GM23248 (cell line): ENCODE data around the gene ACER3. TPM values are rescaled to one million over a fixed set of nuclear protein-coding genes. Genes with fewer than 3 reads are reported as not detected.

Source experiments
- DNase-seq: peaks from one replicate; pipeline ENCODE4 v3.0.0-alpha.2; 2015
- H2AFZ ChIP-seq: fragments of 200-600 bp; sonication (generic); 2 replicates; pipeline ENCODE4 v1.6.1; 2016; ENCODE audit warnings: antibody characterized with exemption
- H3F3A ChIP-seq: fragments of 200-600 bp; sonication (generic); 2 replicates; pipeline ENCODE4 v1.6.1; 2016; ENCODE audit warnings: mild to moderate bottlenecking, antibody characterized with exemption, mixed run types; ENCODE audit not compliant: insufficient read depth
- H3K27ac ChIP-seq: fragments of 200-600 bp; sonication (generic); 2 replicates; pipeline ENCODE4 v1.5.1; 2016; ENCODE audit warnings: mild to moderate bottlenecking
- H3K27me3 ChIP-seq: fragments of 200-600 bp; sonication (generic); replicated peaks from 2 replicates; pipeline ENCODE4 v1.6.1; 2016; ENCODE audit warnings: mild to moderate bottlenecking; ENCODE audit not compliant: insufficient read depth
- H3K36me3 ChIP-seq: fragments of 200-600 bp; sonication (generic); 2 replicates; pipeline ENCODE4 v1.6.1; 2016; ENCODE audit warnings: low read depth, mild to moderate bottlenecking
- H3K4me1 ChIP-seq: fragments of 200-600 bp; sonication (generic); 2 replicates; pipeline ENCODE4 v1.6.1; 2016; ENCODE audit warnings: mild to moderate bottlenecking; ENCODE audit not compliant: insufficient read depth
- H3K4me2 ChIP-seq: fragments of 200-600 bp; sonication (generic); one replicate; pipeline ENCODE4 v1.6.1; 2016; ENCODE audit warnings: mild to moderate bottlenecking; ENCODE audit not compliant: unreplicated experiment
- H3K4me3 ChIP-seq: fragments of 200-600 bp; sonication (generic); 2 replicates; pipeline ENCODE4 v1.5.1; 2016; ENCODE audit warnings: mild to moderate bottlenecking
- H3K79me2 ChIP-seq: fragments of 200-600 bp; sonication (generic); 2 replicates; pipeline ENCODE4 v1.6.1; 2016; ENCODE audit warnings: mild to moderate bottlenecking; ENCODE audit not compliant: insufficient read depth
- H3K9ac ChIP-seq: fragments of 200-600 bp; sonication (generic); 2 replicates; pipeline ENCODE4 v1.6.1; 2016; ENCODE audit warnings: mild to moderate bottlenecking
- H3K9me2 ChIP-seq: fragments of 200-600 bp; sonication (generic); 2 replicates; pipeline ENCODE4 v1.6.1; 2016; ENCODE audit warnings: mixed run types, mild to moderate bottlenecking, moderate library complexity; ENCODE audit not compliant: insufficient read depth
- H3K9me3 ChIP-seq: fragments of 200-600 bp; sonication (generic); one replicate; pipeline ENCODE4 v1.6.1; 2017; ENCODE audit warnings: low read depth
- H4K20me1 ChIP-seq: fragments of 200-600 bp; sonication (generic); 2 replicates; pipeline ENCODE4 v1.6.0; 2016; ENCODE audit not compliant: insufficient read depth
- EZH2 ChIP-seq: fragments of 200-600 bp; sonication (generic); IDR thresholded peaks from 2 replicates; pipeline ENCODE4 v1.6.1; 2018; ENCODE audit warnings: antibody characterized with exemption, mild to moderate bottlenecking; ENCODE audit not compliant: insufficient read depth, poor library complexity, severe bottlenecking
- EZH2phosphoT487 ChIP-seq: fragments of 200-600 bp; sonication (generic); IDR thresholded peaks from 2 replicates; pipeline ENCODE4 v1.6.1; 2018; ENCODE audit warnings: antibody characterized with exemption, moderate library complexity, mild to moderate bottlenecking, low read depth; ENCODE audit not compliant: insufficient read depth
- WGBS, 2 experiments: methylation state at CpG; one replicate each; pipeline ENCODE4 v1.1.6; 2015 to 2017; ENCODE audit warnings: low lambda C conversion rate in 2 of 2, low coverage in 1 of 2; ENCODE audit errors: missing lambda C conversion rate in 2 of 2; 5-methylcytosine and 5-hydroxymethylcytosine counted together
- in situ Hi-C: fragments of 300-500 bp; cut with MboI; formaldehyde crosslinking; loops from 2 replicates; pipeline ENCODE4 v1.15.0; 2020
- polyA plus RNA-seq: library from polyadenylated mRNA; unstranded; fragments of >200 nt; fragmentation: Nextera tagmentation; extraction: Ambion mirVana; gene quantifications from 2 replicates; pipeline ENCODE4 v1.2.1, GENCODE V29; 2016
- total RNA-seq: library from RNA; depleted of rRNA; stranded (reverse); fragments of >200 nt; shearing (Covaris generic); gene quantifications from 2 replicates; pipeline ENCODE4 v1.2.3, GENCODE V29; 2014

The ACER3 gene
- total and polyA plus RNA-seq, 2 experiments from 2014 or later = 9.1 to 10.2 TPM

GRCh38 chr11:76978818-76979217 lies 118.1 kb downstream of the ACER3 start:
- TF ChIP-seq EZH2 (no peak), EZH2phosphoT487 (no peak)
- 61 to 72% methylated on average over 2 to 3 of the region's 3 CpGs for WGBS, 2 experiments
- H3K4me1 ChIP-seq = no peaks in the 10 kb centered on the region
- H3K9ac ChIP-seq = no peak overlapping the region
- H4K20me1 ChIP-seq = no peaks in the 10 kb centered on the region
- H3K27me3 ChIP-seq = no peaks in the 10 kb centered on the region
- no peaks in the 10 kb centered on the region for H3K9me2 ChIP-seq
- no peak overlapping the region for H2AFZ ChIP-seq
- DNase-seq = no peak
- no peaks in the 10 kb centered on the region for H3K36me3 ChIP-seq
- no peak overlapping the region for H3K27ac ChIP-seq
- in situ Hi-C loops = no loop called here
- no peak overlapping the region for H3K4me2 ChIP-seq
- H3K9me3 ChIP-seq = no peaks in the 10 kb centered on the region
- no peaks in the 10 kb centered on the region for H3F3A ChIP-seq
- H3K79me2 ChIP-seq = no peaks in the 10 kb centered on the region
- no peak overlapping the region for H3K4me3 ChIP-seq

- Histone ChIP-seq H2AFZ (no peak overlapping the region), H3K27ac (no peak overlapping the region), H3K4me1 (no peaks in the 10 kb centered on the region), H4K20me1 (no peaks in the 10 kb centered on the region), H3K27me3 (no peaks in the 10 kb centered on the region), H3K4me2 (no peak overlapping the region), H3K9ac (no peak overlapping the region), H3K9me3 (no peaks in the 10 kb centered on the region), H3F3A (no peaks in the 10 kb centered on the region), H3K36me3 (no peaks in the 10 kb centered on the region), H3K79me2 (no peaks in the 10 kb centered on the region), H3K4me3 (no peak overlapping the region), H3K9me2 (no peaks in the 10 kb centered on the region)
- no peak for DNase-seq
- in situ Hi-C loops = no loop called here
- TF ChIP-seq EZH2phosphoT487 (no peak), EZH2 (no peak)
Measured at GRCh38 chr11:76980196-76980595, 119.5 kb downstream of the ACER3 start.

- no peaks in the 10 kb centered on the region for H3K79me2 ChIP-seq
- no peak overlapping the region for H3K9ac ChIP-seq
- no peak overlapping the region for H3K4me3 ChIP-seq
- no peaks in the 10 kb centered on the region for H3K27me3 ChIP-seq
- H3K9me2 ChIP-seq = no peaks in the 10 kb centered on the region
- no peaks in the 10 kb centered on the region for H3K36me3 ChIP-seq
- no peak for DNase-seq
- in situ Hi-C loops = no loop called here
- no peak overlapping the region for H3K27ac ChIP-seq
- H3K4me1 ChIP-seq = no peaks in the 10 kb centered on the region
- no peak overlapping the region for H2AFZ ChIP-seq
- no peaks in the 10 kb centered on the region for H3K9me3 ChIP-seq
- no peaks in the 10 kb centered on the region for H3F3A ChIP-seq
- TF ChIP-seq EZH2phosphoT487 (no peak), EZH2 (no peak)
- H4K20me1 ChIP-seq = no peaks in the 10 kb centered on the region
- 97 to 100% methylated on average over 1 of the region's 1 CpG for WGBS, 2 experiments
- no peak overlapping the region for H3K4me2 ChIP-seq
Measured at GRCh38 chr11:76984743-76985142, 124.0 kb downstream of the ACER3 start.

GRCh38 chr11:76987203-76987602 lies 126.5 kb downstream of the ACER3 start:
- Histone ChIP-seq H4K20me1 (no peaks in the 10 kb centered on the region), H3K4me3 (no peak overlapping the region), H3K9me2 (no peaks in the 10 kb centered on the region), H3K9ac (no peak overlapping the region), H3K36me3 (no peaks in the 10 kb centered on the region), H3K4me2 (no peak overlapping the region), H3K4me1 (no peaks in the 10 kb centered on the region), H3K27ac (no peak overlapping the region), H3K27me3 (no peaks in the 10 kb centered on the region), H3F3A (no peaks in the 10 kb centered on the region), H3K9me3 (no peaks in the 10 kb centered on the region), H2AFZ (no peak overlapping the region), H3K79me2 (no peaks in the 10 kb centered on the region)
- TF ChIP-seq EZH2 = no peak
- TF ChIP-seq EZH2phosphoT487 = no peak
- 89 to 96% methylated on average over 1 of the region's 1 CpG for WGBS, 2 experiments
- in situ Hi-C loops = no loop called here
- no peak for DNase-seq

GRCh38 chr11:76990628-76991027 lies 129.9 kb downstream of the ACER3 start:
- TF ChIP-seq EZH2phosphoT487 (no peak), EZH2 (no peak)
- no peaks in the 10 kb centered on the region for H3K9me3 ChIP-seq
- H3K4me1 ChIP-seq = no peaks in the 10 kb centered on the region
- no peak overlapping the region for H2AFZ ChIP-seq
- H4K20me1 ChIP-seq = no peaks in the 10 kb centered on the region
- H3K27me3 ChIP-seq = no peaks in the 10 kb centered on the region
- H3K27ac ChIP-seq = no peak overlapping the region
- no peak overlapping the region for H3K4me2 ChIP-seq
- in situ Hi-C loops = no loop called here
- no peak overlapping the region for H3K9ac ChIP-seq
- 100% methylated on average over 1 of the region's 1 CpG for WGBS, 2 experiments
- H3K9me2 ChIP-seq = no peaks in the 10 kb centered on the region
- no peak for DNase-seq
- no peaks in the 10 kb centered on the region for H3K36me3 ChIP-seq
- H3K79me2 ChIP-seq = no peaks in the 10 kb centered on the region
- no peak overlapping the region for H3K4me3 ChIP-seq
- H3F3A ChIP-seq = no peaks in the 10 kb centered on the region
